ENCODE measurements around the gene GALNT10.
"Not testable (repeated sequence)": the region's sequence is repeated elsewhere in the genome, so short reads cannot be mapped to it uniquely, and the experiment has no call there.

Gene GALNT10, protein sequence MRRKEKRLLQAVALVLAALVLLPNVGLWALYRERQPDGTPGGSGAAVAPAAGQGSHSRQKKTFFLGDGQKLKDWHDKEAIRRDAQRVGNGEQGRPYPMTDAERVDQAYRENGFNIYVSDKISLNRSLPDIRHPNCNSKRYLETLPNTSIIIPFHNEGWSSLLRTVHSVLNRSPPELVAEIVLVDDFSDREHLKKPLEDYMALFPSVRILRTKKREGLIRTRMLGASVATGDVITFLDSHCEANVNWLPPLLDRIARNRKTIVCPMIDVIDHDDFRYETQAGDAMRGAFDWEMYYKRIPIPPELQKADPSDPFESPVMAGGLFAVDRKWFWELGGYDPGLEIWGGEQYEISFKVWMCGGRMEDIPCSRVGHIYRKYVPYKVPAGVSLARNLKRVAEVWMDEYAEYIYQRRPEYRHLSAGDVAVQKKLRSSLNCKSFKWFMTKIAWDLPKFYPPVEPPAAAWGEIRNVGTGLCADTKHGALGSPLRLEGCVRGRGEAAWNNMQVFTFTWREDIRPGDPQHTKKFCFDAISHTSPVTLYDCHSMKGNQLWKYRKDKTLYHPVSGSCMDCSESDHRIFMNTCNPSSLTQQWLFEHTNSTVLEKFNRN

DNA sequence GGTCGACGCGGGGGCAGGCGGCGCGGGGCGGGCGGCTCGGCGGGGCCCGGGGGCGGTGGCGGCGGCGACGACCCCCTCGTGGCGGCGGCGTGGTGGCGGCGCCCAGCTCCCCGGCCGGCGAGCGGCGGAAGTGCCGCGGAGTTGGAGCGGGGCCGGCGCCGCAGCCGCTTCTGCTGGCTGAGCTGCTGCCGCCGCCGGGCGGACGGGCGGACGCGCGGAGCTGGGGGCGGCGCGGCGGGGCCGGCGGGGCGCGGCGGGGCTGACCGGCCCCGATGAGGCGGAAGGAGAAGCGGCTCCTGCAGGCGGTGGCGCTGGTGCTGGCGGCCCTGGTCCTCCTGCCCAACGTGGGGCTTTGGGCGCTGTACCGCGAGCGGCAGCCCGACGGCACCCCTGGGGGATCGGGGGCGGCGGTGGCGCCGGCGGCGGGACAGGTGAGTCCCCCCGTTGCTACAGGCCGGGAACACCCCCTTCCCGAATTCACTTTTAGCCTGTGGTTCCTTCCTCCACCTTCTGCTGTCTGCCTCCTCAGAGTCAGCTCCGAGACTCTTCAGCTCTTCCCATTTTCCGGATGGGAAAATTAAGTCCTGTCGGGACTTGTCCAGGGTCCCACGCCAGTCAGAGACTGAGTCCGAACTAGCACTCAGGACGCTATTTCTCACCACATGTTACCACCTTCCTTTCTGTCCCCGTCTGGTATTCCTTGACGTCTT is at the start of gene GALNT10:
Gene GALNT10, plus strand, starts transcription at position 139 of the 710 bp plus-strand sequence. Its CDS starts 134 bp downstream, at position 273.
- peak in 1 of 3 experiments; percentile 55 for DNase-seq (ENCODE audit: low read depth in 3 of 3)

DNA sequence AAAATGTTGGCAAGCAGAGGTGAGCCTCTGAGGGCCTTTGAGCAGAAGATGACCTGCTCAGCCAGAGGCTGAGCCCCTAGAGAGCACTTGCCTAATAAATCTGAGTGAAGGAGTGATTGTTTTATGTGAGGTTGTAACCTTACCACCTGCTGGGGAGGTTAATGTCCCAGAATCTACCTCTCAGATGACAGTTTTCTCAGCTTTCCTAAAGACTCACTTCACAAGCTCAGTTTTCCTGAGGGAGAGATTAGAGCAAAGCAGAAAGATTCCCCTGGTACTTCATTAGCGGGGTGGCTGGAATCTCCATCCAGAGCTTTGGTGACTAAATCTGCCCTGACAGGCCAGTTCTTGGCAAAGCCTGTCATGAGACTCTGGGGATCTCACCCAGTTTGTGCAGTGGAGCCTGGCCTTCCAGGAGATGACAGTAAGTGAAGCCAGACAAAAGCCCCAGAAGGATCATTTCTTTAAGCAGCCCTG is 48.8 kb upstream of the GALNT10 start:
- no peak for DNase-seq (ENCODE audit: low read depth in 3 of 3)

DNA sequence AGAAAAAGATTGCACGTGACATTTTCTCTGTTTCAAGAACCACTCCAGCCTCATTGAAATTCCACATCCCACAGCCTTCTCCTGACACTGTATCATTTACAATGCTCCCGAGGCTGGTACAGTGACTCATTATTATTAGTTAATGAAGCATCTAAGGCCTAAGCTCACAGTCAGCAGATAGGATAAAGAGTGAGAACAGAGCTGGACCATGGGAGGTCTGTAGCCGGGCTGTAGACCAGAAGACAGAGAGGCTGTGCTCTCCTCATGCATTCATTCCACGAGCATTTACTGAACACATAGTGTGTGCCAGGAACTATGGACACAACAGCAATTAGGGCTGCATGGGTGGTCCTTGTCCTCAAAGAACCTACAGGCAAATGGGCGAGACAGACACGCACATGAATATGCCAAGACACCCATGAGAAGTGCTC is 47.3 kb upstream of the GALNT10 start:
- DNase-seq (ENCODE audit: low read depth in 3 of 3), result no peak

DNA sequence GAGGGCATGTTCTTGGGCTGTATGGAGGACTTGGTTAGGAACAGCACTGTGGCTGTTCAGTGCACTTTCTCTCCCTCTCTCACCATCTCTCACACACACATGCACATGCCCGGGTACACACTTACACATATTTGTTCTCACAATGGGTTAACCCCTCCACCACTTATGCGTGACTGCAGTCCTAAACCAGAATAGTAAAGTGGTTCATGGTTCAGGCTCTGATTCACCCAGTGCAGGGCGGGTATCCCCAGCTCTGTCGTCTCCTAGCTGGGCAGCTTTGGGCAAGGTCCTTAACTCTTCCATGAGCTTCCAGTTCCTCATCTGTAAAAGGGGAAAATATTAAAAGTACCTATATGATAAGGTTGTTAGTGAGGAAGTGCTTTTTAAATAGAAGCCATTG is 45.3 kb upstream of the GALNT10 start:
- no peak for DNase-seq (ENCODE audit: low read depth in 3 of 3)

DNA sequence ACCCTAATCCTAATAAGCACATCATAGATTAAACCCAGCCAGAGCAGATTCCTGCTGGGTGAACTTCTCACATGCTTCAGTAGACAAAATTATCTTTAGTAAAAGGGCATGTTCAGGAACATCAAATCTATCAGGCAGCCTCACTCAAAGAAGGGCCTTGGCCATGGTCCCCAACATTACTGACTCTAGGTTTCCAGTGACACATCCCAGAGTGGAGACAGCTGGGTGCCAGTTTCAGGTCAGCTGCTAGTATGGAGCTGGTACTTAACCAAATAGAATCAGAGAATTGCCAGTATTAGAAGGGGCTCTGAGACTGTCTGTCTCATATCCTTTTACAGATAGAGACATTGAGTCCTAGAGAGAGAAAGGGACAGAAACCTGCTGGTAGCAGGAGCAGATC is 44.1 kb upstream of the GALNT10 start:
- DNase-seq (ENCODE audit: low read depth in 3 of 3), result no peak

DNA sequence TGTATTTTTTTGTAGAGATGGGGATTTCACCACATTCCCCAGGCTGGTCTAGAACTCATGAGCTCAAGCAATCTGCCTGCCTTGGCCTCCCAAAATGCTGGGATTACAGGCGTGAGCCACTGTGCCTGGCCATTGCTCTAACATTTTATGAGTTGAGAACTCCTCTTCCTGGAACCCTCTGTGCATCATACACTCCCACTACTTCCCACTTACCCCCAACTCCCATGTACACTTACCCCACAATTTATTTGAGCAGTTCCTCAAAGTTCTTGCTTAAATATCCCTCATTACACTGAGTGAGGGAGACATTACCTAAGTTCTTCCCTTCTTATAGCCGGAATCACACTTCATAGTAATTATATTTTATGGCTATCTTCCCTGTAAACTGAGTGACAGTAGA is 42.9 kb upstream of the GALNT10 start:
- no peak for DNase-seq (ENCODE audit: low read depth in 3 of 3)

DNA sequence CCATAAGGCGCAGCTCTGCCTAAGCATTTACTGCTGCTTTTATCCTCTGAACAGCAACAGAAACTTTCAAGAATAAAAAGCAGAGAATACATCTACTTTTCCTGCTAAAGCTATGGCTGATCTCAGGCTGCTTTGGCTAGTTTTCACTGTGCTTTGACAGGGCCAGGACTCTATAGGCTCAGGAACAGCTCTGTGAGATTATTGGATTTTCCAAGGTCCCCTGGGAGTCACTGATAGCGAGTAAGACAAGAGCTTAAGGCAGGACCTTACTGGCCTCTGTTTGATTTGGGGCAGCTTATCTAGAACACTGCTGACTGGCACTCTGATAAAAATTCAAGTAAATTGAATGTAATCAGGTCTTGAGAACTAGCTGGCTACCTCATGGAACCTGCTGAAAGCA is 40.1 kb upstream of the GALNT10 start:
- DNase-seq (ENCODE audit: low read depth in 3 of 3), result not testable (repeated sequence)

DNA sequence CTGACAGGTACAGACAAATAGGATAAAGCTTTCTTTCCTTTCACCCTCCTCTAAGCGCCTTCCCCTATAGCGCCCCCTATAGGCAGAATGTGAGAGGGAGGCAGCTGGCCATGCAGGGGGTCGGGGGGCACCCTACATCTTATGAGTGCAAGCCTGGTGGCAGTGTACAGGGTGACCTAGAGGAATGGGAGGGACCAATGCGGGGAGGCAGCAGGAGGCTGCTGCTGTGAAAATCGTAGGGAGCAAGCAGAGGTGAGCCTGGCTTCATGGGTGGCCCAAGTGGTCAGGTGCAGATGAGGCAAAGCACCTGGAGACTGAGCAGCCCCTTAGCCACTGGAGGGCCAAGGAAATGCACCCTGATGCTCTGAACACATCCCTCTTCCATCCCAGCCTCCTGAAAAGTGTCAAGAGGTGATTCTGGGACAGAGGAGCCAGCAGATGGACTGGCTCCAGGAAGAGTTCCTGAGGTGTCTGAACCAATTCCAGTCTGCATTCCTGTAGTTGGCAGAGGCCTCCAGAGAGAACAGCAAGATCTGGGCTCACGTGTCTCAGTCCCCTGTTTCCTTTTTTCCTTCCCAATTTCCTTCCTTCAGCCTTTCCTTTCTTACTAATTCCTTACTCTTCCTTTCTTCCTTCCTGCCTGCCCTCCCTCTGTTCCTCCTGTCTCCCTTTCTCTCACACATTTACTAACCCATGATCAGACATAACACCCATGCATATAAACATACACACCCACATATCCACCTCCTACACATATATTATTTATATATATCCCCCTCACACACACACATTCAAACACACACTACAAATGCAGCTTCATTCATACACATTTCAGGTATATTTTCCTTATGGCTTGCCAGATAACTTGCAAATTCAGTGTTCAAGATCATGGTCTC is 32.8 kb upstream of the GALNT10 start:
- DNase-seq (ENCODE audit: low read depth in 3 of 3), result no peak

DNA sequence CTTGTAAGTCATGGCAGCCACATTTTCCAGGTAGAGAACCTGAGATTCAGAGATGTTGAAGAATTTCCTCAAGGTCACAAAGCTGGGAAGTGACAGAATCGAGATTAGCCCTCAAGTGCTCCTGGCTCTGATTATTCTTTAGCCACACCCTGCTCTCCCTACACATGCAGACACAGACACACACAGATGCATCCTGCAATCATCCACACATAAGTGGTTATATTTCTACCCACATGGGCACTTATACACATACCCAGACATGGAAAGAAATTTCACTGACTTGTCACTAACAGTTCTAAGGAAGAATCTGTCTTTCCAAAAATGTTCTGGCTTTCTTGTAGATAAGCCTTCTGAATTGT is 32.2 kb upstream of the GALNT10 start:
- no peak for DNase-seq (ENCODE audit: low read depth in 3 of 3)

DNA sequence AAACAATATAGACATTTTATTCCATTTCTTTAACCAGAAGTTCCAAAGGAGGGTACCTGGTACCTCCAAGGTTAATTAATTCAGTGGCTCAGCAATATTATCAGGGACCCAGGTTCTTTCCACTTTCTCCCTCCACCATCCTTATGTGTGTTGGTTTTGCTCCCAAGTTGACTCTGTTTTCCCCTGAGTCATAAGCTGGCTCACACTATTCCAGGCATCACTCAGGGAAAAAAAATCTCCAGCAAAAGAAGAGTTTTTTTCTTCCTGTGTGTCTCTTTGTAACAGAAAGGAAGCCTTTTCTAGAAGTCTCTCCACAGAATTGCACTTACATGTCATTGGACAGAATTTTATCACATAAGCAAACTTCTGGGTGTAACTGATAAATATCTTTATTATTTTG is 31.2 kb upstream of the GALNT10 start:
- DNase-seq (ENCODE audit: low read depth in 3 of 3), result no peak

DNA sequence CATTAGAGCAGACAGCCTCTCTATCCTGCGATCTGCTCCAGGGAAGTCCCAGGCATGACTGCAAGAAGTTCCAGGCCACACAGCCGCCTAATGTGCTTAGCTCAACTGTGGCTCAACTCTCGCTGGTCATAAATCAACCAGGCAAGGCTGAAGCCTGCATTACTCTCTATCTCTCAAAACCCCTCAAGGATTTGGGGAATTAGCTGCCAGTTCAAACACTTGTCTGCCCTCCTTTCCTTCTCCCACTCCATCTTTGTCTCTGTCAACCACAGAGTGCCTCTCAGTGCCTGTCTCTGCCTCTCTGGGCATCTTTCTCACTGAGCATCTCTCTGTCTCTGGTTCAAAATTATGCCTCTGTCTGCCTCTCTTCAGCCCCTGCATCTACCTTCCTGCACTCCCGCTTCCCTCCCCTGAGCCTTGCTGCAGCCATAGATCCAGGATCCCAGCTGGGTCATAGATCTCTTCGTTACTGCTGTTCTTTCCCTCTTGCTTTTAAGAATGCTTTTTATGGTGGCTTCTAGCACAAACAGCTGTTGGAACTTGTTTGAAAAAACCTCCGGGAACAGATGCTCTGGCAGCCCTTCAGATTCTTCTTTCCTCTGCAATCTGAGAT is 27.9 kb upstream of the GALNT10 start:
- no peak for DNase-seq (ENCODE audit: low read depth in 3 of 3)

DNA sequence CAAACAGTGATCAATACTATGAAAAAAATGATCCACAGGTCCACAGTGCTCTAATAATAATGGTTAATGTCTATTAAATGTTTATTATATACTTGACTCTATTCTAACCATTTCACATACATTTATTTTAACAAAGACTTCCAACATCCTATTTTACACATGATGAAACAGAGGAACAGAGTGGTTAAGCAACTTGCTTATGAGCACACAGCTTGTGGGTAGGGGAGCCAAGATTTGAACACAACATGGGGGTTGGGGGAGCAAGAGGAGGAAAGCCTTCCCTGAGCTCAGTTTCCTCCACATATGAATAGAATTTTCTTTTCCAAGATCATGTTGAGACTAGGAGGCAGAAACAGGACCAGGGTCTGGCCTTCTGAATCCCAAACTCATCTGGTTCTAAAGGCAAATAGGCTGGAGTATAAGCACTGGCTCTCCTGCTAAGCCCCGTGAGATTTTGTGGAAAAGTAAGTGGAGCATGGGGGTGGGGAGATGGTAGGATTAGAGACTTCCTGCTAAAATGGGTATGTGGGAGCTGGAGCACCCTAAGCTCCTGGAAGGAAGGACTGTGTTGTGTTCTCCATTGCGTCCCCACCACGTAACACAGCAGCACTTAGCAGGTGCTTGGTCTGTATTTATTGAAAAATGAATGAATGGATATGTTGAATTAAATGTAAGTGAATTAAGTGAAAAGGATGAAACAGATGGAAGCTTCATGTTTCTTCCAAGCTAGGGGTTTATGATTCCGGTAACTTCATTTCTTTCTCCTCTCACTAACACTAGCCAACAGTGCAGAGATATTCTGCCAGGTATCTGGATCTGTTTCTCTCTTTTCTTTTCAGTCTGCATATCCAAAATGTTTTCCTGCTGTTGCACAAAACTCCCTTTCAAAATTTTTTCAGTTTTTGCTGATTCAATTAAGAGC is 26.9 kb upstream of the GALNT10 start:
- DNase-seq (ENCODE audit: low read depth in 3 of 3), result no peak

DNA sequence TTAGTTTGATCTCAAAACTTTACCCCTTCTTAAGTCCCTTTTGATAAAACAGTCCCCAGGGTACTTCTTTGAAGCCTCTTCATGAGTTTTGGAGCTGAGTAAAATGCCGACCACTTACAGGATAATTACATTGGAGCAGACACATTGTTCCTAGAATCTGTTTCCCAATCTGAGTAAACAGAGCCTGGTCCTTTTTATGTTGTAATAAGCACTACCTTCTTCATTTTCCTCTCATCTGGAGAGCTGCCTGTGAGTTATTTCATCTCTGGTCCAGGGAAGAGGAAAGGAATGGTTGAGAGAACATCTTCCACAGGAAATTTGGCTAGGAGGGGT is 26.3 kb upstream of the GALNT10 start:
- DNase-seq (ENCODE audit: low read depth in 3 of 3), result no peak

DNA sequence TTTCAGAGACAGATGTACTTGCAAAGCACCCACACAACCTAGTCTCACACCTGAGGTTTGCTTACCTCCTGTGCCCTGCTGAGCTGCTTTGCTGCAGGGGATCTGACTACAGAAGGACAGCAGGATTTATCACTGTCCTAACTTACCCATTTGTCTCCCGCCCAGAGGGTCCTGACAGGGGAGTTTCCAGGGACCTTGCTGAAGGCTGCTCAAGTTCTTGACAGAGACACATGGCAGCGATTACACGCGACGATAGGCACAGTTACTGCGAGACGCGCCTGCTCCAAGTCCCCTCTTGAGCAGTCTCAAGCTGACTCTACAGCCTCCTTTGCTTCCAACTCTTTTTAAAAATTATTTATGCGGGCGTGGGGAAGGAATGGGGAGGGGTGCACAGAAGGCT is 24.6 kb upstream of the GALNT10 start:
- DNase-seq (ENCODE audit: low read depth in 3 of 3), result no peak

DNA sequence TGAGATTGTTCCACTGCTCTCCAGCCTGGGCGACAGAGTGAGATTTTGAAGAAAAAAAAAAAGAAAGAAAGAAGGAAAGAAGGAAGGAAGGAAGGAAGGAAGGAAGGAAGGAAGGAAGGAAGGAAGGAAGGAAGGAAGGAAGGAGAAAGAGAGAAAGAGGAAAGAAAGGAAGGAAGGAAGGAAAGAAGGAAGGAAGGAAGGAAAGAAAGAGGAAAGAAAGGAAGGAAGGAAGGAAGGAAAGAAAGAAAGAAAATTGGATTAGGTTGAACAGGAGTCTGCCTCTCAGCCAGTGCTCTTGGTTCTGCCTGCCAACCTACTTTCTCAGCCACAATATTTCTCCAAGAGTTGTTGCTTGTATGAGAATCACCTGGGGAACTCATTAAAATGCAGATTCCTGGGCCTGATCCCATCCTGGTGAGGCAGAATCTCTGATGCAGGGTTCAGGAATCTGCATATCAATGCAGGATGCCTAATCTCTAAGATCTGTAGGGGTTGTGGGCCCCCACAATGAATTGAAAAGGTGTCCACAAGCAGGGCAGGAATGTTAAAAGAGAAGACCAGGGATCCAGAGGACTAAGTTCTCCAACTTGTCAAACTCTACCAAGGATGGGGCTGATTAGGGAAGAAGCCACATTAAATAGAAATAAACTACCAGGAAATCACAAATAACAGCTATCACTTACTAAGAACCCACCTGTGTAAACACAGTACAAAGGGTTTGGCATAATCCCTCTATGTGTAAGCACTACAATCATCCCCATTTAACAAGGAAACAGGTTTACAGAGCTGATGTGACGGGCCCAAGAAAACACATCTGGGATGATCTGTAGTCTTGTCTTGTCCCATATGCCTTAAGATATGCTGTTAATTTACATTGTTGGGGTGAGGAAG is 23.4 kb upstream of the GALNT10 start:
- no peak for DNase-seq (ENCODE audit: low read depth in 3 of 3)

DNA sequence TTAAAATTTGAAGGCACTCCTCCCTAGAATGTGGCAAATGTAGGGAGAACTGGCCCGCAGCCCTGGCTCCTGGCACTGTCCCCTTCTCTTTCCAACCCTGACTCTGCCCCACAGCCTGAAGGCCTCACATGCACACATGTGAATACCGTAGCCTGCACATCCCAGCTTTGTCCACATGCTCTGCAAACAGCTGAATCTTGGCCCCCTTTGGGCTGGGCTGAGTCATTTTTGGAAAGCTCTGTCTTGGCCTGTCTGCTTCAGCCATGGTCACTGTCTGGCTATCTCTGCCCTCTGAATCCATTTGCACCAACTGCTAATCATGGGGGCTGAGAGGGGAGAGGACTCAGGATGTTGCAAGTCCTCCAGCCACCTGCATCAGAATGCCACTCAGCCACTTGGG is 22.1 kb upstream of the GALNT10 start:
- DNase-seq (ENCODE audit: low read depth in 3 of 3), result no peak

DNA sequence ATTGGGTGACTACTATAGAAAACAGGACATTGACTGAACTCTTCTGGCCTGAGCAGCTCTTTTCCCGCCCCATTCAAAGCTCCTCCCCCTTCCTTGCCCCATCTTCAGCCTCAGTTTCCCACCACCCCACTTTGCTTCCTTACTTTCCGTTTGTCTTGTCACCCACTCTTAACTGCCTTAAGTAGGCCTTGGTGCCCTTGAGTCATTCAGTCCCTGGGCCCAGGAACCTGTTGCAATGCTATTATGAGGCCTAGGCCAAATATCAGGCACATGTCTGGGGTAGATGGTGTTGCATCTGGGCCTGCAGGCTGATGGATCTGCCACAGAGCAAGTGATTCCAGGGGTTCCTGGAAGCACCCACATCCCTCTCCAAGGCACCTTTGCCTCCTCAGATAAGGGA is 17.7 kb upstream of the GALNT10 start:
- no peak for DNase-seq (ENCODE audit: low read depth in 3 of 3)

DNA sequence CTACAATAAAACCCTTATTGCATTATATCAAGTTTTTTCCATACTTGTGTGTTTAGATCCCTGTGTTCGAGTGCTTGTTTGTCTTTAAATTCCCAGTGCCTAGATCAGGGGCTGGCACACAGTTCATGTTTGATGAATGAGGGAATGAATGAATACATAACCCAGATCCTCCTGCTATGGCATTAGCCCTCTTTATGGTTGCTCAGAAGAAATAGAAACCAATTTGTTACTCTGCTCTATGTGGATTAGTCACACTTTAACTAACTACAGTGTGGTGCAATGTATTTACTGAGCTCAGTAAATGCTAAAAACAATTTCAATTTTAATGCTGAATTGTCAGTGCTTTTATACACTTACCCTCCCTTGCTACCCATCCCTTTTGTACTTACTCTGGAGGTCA is 16.4 kb upstream of the GALNT10 start:
- no peak for DNase-seq (ENCODE audit: low read depth in 3 of 3)

DNA sequence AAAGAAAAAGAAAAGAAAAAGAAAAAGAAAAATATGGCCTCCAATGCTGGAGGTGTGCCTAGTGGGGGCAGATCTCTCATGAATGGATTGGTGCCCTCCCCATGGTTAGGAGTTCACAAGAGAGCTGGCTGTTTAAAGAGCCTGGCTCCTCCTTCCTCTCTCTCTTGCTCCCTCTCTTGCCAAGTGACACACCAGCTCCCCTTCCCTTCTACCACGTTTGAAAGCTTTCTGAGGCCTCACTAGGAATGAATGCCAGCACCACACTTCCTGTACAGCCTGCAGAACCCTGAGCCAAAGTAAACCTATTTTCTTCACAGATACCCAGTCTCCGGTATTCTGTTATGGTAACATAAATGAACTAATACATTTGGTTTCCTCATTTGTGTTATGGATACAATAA is 14.4 kb upstream of the GALNT10 start:
- no peak for DNase-seq (ENCODE audit: low read depth in 3 of 3)
